HG03135 (cell line): ENCODE measurements around the gene DIS3.
"Not testable (repeated sequence)": the region's sequence is repeated elsewhere in the genome, so short reads cannot be mapped to it uniquely, and the experiment has no call there.

Experiments used
- ATAC-seq: cut with Tn5 transposase; IDR thresholded peaks from one replicate; pipeline ENCODE4 v1.9.1; 2021; ENCODE audit warnings: mild to moderate bottlenecking, moderate library complexity; ENCODE audit not compliant: unreplicated experiment

DIS3 gene

GRCh38 chr13:72781451-72782439 is at the start of gene DIS3, which contains the start of gene PIBF1:
DIS3 (minus strand) TSS chr13:72781900; CDS start chr13:72781832, 68 bp downstream.
PIBF1 (plus strand) TSS chr13:72782133; CDS start chr13:72783470, 1,337 bp downstream.
- peak; percentile 97 for ATAC-seq

- ATAC-seq = no peak
Observed at GRCh38 chr13:72823724-72824123, 42.0 kb upstream of the DIS3 start.

- no peak for ATAC-seq
Observed at GRCh38 chr13:72823081-72823480, 41.4 kb upstream of the DIS3 start.

- no peak for ATAC-seq
Observed at GRCh38 chr13:72820898-72821279, 39.2 kb upstream of the DIS3 start.

- no peak for ATAC-seq
Observed at GRCh38 chr13:72820156-72820897, 38.6 kb upstream of the DIS3 start.

GRCh38 chr13:72808917-72809500 is 27.3 kb upstream of the DIS3 start:
- no peak for ATAC-seq

- ATAC-seq = not testable (repeated sequence)
Observed at GRCh38 chr13:72806514-72806913, 24.8 kb upstream of the DIS3 start.

- no peak for ATAC-seq
Observed at GRCh38 chr13:72805676-72806346, 24.1 kb upstream of the DIS3 start.

- ATAC-seq = no peak
Observed at GRCh38 chr13:72804301-72804700, 22.6 kb upstream of the DIS3 start.

GRCh38 chr13:72798817-72799216 is 17.1 kb upstream of the DIS3 start:
- no peak for ATAC-seq

- ATAC-seq = no peak
Observed at GRCh38 chr13:72792640-72793039, 10.9 kb upstream of the DIS3 start.

- no peak for ATAC-seq
Observed at GRCh38 chr13:72788831-72789230, 7.1 kb upstream of the DIS3 start.

- ATAC-seq = not testable (repeated sequence)
Observed at GRCh38 chr13:72784679-72785078, 3.0 kb upstream of the DIS3 start.

GRCh38 chr13:72782717-72783116 is 1.0 kb upstream of the DIS3 start:
- no peak for ATAC-seq

- no peak for ATAC-seq
Observed at GRCh38 chr13:72774019-72774418, 7.7 kb downstream of the DIS3 start.

- ATAC-seq = no peak
Observed at GRCh38 chr13:72763411-72763810, 18.3 kb downstream of the DIS3 start.

- ATAC-seq = no peak
Observed at GRCh38 chr13:72760189-72760588, 21.5 kb downstream of the DIS3 start.

- no peak for ATAC-seq
Observed at GRCh38 chr13:72757792-72758535, 23.7 kb downstream of the DIS3 start.

- ATAC-seq = no peak
Observed at GRCh38 chr13:72754111-72754510, 27.6 kb downstream of the DIS3 start.

- no peak for ATAC-seq
Observed at GRCh38 chr13:72751220-72751619, 30.5 kb downstream of the DIS3 start.
